T-helper 22 cell (primary cell): ENCODE measurements around the gene VSTM2B.

Experiments
- DNase-seq: peaks from one replicate; pipeline ENCODE4 v3.0.0-alpha.2; 2020; ENCODE audit warnings: low read depth

VSTM2B gene

DNA sequence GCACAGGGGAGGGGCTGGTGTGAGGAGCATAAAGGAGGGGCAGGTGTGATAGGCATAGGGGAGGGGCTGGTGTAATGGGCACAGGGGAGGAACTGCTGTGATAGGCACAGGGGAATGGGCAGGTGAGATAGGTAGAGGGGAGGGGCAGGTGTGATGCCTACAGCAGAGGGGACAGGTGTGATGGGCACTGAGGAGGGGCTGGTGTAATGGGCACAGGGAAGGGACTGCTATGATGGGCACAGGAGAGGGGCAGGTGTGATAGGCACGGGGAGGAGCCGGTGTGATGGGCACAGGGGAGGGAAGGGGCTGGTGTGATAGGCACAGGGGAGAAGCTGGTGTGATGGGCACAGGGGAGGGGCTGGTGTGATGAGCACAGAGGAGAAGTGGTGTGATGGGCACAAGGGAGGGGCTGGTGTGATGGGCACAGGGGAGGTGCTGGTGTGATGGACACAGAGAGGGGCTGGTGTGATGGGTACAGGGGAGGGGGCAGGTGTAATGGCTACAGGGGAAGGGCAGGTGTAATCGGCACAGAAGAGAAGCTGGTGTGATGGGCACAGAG lies 40.8 kb downstream of the VSTM2B start:
- no peak for DNase-seq

- DNase-seq, result no peak
Measured at GRCh38 chr19:29567366-29567915, 41.6 kb downstream of the VSTM2B start.

DNA sequence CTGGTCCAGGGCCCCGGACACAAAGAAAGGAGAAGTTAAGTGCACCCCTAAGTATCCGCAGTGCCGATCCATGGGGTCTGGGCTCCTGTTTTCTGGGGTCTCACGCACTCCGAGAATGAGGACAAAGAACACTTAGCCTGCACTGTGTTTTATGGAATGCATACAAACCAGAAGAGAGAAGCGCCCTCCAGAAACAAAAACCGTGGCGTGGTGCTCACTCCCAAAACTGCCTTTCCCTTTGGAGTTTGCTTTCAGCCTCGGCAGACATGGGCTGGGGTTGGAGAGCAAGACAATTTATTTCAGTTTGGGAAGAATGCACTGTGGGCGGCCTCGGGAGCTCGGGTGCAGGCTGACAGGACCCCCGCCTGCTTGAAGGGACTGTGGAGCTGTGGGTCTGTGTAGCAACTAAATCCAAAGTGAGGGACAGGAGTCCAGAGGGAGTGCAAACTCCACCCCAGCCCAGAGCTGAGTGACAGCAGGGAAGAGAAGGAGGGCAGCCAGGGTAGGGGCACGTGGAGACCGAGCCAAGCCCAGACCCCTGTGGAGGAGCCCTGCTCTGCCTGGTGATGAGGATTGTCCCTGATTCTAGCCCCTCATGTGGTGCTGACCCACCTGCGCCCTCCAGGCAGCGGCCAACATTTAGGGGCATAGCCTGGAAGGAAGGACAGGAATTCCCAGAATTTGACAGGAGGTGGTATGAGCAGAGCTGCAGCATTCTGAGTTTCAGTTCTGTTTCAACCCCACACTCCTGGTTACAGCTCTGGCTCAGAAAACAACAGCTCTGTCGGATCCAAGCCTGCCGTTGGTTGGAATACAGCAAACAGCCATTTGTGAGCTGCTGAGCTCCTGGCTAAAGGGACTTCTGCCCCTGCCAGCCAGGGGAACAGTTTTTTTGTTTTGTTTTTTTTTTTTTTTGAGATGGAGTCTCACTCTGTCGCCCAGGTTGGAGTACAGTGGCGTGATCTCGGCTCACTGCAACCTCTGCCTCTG lies 42.5 kb downstream of the VSTM2B start:
- DNase-seq, result no peak

DNA sequence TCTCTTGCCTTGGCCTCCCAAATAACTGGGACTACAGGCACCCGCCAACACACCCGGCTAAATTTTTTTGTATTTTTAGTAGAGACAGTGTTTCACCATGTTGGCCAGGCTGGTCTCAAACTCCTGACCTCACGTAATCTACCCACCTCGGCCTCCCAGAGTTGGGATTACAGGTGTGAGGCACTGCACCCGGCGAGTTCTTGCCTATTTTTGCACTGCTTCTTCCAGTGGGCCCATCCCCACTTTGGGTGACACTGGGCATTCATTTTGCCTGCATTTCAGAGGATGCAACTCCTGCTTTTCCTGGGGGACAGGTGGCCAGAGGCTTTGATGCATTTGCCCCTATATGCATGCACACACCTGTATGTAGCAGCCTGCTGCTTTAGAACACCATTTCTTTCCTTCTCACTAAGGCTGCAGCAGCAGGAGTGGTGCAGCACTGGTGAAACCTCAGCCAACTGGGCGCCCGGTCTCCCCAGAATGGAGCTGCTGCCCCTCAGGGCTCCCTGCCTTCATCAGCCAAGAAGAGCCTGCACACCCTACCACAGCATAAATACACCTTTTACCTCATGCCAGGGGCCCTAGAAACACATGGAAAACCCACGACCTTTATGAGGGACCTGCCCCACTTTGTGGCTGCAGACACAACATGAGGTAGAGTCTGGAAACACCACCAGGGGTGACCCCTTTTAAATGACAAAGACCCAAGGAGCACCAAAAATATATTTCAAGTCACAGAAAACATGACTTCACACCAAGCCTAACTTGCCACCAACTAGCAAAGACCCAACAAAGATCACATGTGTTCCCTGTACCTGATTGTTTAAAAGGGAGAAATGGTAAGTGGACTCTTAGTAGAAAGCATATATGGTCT lies 43.5 kb downstream of the VSTM2B start:
- no peak for DNase-seq

- DNase-seq, result no peak
Measured at GRCh38 chr19:29571181-29571580, 45.4 kb downstream of the VSTM2B start.

- DNase-seq, result no peak
Measured at GRCh38 chr19:29573486-29573885, 47.7 kb downstream of the VSTM2B start.

DNA sequence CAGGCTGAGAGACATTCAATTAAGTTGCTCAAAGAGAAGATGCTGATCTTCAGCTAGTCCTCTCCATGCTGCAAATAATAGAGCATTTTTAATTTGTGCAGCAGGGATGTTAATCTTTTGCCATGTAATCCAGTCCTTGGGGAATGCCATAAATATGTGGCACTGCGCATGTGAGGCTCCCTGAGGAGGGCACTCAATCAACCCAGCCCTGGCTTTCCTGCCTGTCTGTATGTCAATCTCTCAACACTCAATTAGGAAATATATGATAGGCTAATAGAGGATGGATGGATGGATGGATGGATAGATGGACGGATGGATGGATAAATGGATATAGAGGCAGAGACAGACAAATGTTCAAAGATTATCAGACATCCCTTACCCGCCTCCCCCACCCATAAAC lies 48.7 kb downstream of the VSTM2B start:
- DNase-seq, result no peak

GRCh38 chr19:29576046-29576606 lies 50.3 kb downstream of the VSTM2B start:
- DNase-seq, result no peak

DNA sequence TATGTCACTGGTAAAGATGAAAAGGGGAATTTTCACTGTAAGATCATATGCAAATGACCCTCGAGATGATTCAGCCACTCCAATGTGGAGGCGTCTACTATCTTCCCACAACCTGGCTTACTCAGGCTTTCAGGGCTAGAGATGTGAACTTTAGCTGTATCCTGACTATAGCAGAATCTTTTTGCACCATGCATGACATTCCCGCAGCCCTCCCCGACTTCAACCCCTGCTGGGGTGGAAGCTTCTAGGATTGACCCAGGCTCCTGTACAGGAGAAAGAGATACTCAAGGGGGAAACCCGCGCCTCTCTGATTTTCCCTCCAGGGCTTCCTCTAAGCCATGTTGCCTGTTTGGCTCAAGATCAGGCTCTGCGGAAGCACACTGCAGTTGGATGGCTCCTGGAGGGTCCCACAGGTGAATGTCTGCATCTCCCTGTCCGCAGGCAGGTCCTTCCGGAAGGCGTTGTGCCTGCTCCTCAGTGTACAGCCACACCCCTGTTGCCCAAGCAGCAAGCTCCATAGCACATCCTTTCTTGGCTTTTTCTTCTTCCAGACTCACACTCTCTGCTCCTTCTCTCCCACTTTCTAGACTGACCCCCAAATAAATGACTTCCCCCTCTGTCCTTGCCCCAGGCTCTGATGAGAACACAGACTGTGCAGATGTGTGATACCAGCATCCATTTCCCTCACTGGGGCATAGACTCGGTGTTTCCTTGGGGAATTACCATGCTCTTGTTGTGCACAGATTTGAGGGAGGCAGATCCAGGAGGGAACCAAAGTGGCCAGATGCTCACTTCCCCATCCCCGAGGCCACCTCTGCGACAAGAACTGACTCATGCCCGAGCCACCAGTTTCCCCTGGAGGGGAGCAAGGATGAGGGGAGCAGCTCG lies 51.2 kb downstream of the VSTM2B start:
- no peak for DNase-seq

DNA sequence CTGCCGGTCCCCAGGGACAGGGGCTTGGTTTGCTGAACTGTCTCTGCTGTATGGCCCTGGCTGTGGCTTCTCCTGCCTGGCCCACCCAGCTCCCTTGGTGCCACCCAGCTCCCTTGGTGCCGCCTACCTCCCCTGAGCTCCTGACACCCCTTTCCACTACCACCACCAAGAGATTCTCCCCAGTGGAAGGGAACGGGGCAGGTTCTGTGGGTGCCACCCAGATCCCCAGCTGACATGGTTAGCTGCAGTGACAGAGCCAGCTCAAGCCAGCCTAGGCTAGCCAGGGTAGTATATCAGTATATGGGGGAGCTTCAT lies 51.8 kb downstream of the VSTM2B start:
- DNase-seq, result no peak

DNA sequence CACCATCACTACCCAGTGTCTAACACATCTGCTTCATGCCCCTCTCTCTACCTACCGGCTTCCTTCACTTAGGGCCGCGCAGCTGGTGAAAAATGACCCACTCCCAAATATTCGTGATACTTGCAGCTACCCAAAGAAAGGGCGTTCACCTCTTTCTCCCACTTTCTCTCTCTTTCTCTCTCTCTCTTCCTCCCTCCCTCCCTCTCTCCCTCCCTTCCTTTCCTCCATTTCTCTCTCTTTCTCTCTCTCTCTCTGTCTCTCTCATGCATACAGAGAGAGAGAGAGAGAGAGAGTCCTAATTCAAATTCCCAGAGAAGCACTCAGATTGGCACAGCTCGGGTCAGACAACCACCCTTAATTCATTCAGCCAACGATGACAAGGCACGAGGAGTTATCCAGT lies 52.6 kb downstream of the VSTM2B start:
- no peak for DNase-seq

GRCh38 chr19:29579308-29579910 lies 53.6 kb downstream of the VSTM2B start:
- DNase-seq, result no peak

DNA sequence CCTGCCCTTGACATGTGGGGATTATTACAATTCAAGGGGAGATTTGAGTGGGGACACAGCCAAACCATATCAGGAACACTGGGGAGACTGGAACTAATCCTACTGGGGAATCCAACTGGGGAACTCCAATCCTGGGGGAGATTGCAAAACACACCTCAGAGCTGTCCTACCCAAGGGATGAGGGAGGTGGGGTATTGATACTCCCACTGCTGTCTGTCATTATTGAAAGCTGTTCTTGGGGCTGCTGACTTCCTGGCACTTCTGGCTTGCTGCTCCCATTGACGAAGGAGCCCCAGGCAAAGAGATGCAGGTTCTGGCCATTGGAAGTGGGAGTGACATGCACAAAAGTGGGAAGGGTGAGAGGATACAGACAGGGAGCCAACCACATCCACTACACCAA lies 55.6 kb downstream of the VSTM2B start:
- DNase-seq, result no peak

DNA sequence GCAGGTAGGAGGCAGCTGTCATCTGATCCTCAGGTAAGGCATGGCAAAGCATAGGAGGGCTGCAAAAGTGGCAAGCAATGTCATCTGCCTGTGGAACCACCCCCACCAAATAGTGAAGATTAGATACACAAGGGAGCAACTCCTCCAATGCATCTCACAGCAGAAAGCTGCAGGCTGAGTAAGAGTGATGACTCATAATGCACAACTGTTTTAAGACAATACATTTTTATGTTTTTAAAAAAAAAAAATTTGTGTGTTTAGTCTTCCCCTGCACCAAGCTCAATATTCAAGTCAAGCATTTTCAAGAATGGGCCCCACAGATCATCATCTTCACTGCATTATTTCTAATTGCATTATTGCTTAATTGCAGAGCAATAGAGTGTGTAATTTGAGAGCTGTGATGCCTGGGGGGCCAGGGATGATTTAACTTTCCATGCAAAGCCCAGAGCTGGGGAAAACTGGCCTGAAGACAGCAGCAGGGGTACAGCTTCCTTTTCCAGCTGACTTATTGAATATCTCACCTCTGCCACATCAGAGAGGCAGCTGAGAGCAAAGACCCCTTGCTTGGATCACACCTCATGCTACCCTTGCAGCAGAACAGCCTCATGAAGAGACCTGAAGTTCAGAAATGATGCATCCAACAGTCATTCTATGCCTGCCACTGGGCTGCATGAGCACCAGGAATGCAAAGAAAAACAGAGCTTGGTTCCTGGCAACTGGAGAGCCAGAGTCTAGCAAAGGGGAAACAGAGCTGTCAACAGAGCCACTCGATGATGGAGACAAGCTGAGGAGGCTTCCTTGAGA lies 57.6 kb downstream of the VSTM2B start:
- DNase-seq, result no peak

DNA sequence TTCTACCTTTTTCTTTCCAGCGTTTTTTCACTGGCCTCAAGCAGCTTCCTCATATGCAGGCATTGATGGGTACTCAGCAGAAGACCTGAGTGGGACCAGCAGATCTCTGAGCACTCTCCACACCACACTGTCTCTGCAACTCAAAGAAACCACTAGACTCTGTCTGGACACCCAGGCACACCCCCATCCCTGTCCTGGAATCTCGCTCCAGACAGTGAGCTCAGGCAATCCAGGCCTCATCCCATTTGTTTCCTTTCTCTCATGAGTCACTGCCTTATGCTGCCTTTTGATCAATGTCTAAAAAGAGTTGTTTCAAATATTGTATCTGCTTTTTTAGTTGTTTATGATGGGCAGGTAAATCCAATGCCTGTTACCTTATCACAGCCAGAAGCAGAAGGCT lies 60.6 kb downstream of the VSTM2B start:
- DNase-seq, result no peak

DNA sequence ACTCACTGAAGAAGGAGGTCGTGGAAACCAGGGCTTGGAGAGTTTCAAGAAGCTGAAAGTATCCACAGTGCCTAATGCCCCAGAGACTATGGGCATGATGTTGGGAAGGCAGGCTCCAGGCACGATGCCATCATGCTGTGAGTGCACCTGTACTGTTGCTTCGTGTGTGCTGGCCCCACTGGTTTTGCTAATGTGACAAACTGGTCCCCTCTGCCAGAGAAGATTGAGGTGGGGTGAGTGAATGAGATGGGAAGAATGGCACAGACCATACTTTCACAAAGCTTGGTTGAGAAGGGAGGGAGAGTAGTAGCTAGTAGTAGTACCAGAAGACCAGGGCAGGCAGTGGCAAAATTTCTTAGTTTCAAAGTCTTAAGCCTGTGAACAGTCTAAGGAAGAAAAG lies 61.3 kb downstream of the VSTM2B start:
- DNase-seq, result no peak

DNA sequence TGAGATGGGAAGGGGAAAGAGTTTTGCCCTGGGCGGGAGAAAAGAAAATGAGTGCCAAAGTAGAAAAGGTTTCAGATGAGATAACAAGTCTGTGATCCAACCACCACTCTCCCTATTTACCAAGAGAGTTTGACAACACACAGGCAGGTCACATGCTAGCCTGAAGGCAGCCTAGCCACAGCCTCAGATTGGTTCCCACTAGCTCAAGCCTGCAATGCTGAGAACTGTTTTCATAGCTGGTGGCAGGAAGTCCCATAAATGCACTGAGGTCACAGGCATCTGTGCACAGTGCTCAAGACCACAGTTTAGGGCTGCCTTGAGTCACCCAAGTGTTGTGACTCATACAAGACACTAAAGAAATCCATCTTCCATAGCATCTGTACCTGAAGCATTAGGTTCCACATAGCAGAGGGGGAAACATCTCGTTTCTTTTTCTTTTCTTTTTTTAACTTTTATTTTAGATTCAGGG lies 61.8 kb downstream of the VSTM2B start:
- peak; percentile 49 for DNase-seq

- no peak for DNase-seq
Measured at GRCh38 chr19:29588095-29588494, 62.3 kb downstream of the VSTM2B start.

DNA sequence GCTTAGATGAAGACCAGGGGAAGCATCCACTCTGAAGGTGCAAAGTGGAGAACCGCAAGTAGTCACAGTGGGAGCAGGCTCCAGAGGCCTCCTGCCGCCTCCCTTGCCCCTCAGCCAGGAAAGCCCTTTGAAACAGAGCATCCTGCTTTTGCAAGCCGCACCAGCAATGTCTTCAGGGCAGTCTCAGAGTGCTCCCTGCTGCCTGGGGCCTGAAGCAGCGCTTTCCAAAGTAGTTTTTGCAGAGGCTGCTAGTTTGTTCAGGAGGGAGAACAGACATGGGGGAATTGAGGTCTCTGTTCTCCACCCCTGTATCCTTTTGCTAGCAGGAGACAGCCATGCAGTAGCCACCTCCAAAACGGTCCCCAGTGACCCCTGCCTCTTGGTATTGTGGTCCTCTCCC lies 64.5 kb downstream of the VSTM2B start:
- no peak for DNase-seq

GRCh38 chr19:29591670-29592069 lies 65.9 kb downstream of the VSTM2B start:
- no peak for DNase-seq
